ENCODE measurements around the gene RGS11.

The RGS11 gene

GRCh38 chr16:275786-276232 lies at the start of gene RGS11:
Gene RGS11, minus strand, starts transcription at chr16:275944. Its CDS starts 33 bp downstream, at chr16:275911.
- DNase-seq = no peak

DNA sequence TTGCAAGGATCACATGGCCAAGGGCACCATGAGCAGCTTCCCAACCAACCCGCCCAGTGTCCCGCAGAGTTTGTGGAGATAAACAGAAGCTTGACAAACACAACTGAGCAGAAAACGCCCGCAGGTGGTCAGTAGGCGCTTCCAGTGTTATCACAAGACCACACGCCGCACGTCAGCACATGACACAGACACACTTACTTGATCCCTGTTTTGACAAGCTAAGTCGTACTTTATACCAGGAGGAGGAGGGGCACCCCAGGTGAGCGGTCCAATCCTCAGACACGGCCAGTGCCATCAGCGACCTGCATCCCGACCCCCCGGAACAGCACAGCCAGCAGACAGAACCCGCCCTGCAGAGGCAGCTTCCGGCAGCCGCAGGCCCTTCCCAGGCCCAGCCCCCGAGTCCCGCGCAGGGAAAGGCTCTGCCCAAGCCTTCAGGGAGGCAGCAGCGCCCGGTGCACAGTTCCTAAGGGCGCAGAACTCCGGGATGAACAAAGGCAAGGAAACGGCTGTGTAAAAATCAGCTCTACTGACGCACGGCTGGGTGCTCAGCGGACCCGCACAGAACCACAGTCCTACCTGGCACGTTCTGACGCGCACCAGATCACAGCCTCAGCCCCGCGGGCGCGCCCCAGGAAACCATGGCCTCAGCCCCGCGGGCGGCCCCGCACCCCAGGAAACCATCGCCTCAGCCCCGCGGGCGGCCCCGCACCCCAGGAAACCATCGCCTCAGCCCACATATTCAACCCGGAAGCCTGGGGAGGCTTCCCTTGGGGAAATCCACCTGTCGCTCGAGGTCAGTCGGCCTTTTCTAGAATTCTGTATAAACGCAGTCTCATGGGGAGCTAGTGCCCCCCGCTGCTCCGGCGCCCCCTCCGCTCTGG lies 48.9 kb upstream of the RGS11 start:
- DNase-seq = peak; percentile 53

GRCh38 chr16:324201-324450 lies 48.4 kb upstream of the RGS11 start:
- no peak for DNase-seq

GRCh38 chr16:322476-323143 lies 46.9 kb upstream of the RGS11 start:
- no peak for DNase-seq

GRCh38 chr16:321532-321931 lies 45.8 kb upstream of the RGS11 start:
- no peak for DNase-seq

- no peak for DNase-seq
Measured at GRCh38 chr16:320206-320605, 44.5 kb upstream of the RGS11 start.

DNA sequence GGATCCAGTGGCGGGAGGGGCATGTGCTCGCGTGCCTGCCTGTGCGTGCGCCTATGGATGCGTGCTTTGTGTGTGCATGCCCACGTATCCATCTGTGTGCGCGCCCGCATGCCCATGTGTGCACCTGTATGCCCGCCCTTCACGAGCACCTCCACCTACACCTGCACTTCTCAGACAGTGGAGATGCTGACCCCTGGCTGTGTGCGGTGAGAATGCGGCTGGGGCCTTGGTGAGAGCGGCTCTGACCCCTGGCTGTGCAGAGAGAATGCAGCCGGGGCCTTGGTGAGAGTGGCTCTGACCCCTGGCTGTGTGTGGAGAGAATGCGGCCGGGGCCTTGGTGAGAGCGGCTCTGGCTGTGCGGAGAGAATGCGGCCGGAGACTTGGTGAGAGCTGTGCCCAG lies 42.9 kb upstream of the RGS11 start:
- no peak for DNase-seq

DNA sequence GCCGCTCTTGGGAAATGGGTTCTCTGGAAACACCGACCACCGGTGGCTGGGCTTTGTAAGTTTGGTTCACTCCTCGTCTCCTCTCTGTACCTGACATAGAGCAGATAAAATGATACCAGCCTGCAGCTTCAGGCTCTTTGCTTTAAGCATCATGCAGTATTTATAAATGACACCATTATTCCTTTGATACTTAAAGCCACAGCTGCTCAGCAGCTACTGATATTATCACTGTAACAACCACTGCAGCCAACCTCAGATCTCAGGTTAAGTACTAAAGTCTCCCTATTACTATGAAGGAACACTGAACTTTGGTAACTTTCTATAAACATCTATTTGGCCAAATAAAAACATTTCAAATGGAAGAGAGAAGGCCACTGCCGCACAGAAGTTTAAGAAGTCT lies 41.8 kb upstream of the RGS11 start:
- DNase-seq = no peak

GRCh38 chr16:316741-317464 lies 41.2 kb upstream of the RGS11 start:
- no peak for DNase-seq

DNA sequence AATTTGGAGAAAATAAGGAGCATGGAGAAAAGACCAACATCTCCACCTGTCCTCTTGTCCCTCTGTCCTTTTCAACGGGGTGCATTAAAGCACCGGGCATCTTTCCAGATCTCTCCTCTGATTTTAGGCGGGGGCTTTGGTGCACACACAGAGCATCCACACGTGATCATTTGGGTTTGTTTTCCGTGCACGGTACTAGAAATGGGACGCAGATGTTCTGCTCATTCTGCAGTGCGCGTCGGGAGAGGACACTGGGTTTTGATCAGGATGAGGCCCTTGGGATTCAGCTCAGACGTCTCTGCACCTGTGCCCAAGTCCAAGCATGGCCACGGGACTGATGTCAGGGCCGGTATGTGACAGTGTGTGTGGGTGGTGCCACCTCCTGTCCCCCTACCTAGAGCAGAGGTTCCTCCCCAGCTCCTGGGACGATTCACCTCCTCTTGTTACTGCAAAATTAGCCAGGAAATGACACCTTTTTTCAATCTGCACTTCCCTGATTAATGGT lies 39.1 kb upstream of the RGS11 start:
- DNase-seq = no peak

- DNase-seq = no peak
Measured at GRCh38 chr16:314351-314750, 38.6 kb upstream of the RGS11 start.

- DNase-seq = no peak
Measured at GRCh38 chr16:311725-312124, 36.0 kb upstream of the RGS11 start.

- DNase-seq = no peak
Measured at GRCh38 chr16:309476-309875, 33.7 kb upstream of the RGS11 start.

- DNase-seq = no peak
Measured at GRCh38 chr16:307691-308312, 32.1 kb upstream of the RGS11 start.

- DNase-seq = no peak
Measured at GRCh38 chr16:306911-307370, 31.2 kb upstream of the RGS11 start.

GRCh38 chr16:305916-306626 lies 30.3 kb upstream of the RGS11 start:
- DNase-seq = no peak

- no peak for DNase-seq
Measured at GRCh38 chr16:303760-304505, 28.2 kb upstream of the RGS11 start.

GRCh38 chr16:301950-302349 lies 26.2 kb upstream of the RGS11 start:
- no peak for DNase-seq

DNA sequence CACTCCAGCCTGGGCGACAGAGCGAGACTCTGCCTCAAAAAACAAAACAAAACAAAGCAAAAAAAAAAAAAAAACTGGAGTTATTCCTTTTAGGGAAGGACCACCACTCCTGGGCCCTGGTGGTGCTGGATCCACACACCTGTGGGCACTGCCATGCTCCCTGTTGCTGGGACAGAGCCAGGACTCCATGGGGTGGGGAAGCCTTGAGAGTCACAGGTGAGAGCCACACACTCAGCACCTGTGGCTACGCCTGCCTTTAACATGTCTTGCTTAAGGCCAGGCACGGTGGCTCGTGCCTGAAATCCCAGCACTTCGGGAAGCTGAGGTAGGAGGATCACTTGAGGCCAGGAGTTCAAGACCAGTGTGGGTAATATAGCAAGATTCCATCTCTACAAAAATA lies 25.5 kb upstream of the RGS11 start:
- no peak for DNase-seq

- no peak for DNase-seq
Measured at GRCh38 chr16:297832-298231, 22.1 kb upstream of the RGS11 start.

DNA sequence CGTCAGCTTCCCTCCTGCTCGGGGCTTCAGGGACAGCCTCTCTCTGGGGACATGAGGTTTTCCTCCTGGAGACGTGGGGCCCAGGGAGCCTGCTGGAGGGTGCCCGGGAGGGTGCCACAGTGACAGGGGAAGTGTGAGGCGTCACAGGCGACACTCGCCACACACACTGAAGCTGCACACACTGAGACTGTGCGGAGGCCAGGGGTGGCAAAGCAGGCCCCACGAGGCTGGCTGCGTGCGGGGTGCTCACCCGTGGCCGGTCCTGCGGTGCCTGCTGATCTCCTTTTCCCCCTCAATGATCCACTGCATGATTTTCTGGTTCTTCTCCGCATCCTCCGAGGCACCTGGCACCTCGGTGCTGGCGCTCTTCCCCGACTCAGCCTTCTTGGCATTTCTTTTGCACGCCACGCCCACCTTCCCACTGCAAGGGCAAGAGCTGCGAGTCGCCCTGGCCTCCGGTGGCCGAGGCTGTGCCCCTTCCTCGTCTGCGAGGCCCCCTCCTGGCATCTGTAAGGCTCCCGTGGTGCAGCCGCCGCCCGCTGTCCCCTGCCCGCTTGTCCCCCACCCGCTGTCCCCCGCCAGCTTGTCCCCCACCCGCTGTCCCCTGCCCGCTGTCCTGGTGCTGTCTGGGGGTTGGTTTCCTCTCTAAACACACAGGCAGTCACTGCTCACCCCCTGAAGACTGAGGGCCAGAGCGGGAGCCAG lies 21.2 kb upstream of the RGS11 start:
- DNase-seq = no peak

Data from activated CD4-positive, alpha-beta T cell treated with anti-CD3 and anti-CD28 coated beads, Interleukin-10, Interleukin-2, amounts not matched to agents 100 ng/mL and 50 ng/mL, durations not matched to agents 16 hours and 8 hours (primary cell).